HT-29 (cell line): Measurements from ENCODE around the gene GPR137C. TPM values are rescaled to one million over a fixed set of nuclear protein-coding genes. Genes with fewer than 3 reads are reported as not detected.

Source experiments
- DNase-seq: peaks from one replicate; pipeline ENCODE4 v3.0.0-alpha.2; 2015; ENCODE audit warnings: low spot score
- total RNA-seq: library from RNA; depleted of rRNA; stranded (reverse); fragments of >200 nt; shearing (Covaris generic); gene quantifications from 2 replicates; pipeline ENCODE4 v1.2.3, GENCODE V29; 2014; rRNA removed

Gene GPR137C, protein sequence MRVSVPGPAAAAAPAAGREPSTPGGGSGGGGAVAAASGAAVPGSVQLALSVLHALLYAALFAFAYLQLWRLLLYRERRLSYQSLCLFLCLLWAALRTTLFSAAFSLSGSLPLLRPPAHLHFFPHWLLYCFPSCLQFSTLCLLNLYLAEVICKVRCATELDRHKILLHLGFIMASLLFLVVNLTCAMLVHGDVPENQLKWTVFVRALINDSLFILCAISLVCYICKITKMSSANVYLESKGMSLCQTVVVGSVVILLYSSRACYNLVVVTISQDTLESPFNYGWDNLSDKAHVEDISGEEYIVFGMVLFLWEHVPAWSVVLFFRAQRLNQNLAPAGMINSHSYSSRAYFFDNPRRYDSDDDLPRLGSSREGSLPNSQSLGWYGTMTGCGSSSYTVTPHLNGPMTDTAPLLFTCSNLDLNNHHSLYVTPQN
- total RNA-seq: 0.48 and 0.65 TPM in 2 replicates

DNA sequence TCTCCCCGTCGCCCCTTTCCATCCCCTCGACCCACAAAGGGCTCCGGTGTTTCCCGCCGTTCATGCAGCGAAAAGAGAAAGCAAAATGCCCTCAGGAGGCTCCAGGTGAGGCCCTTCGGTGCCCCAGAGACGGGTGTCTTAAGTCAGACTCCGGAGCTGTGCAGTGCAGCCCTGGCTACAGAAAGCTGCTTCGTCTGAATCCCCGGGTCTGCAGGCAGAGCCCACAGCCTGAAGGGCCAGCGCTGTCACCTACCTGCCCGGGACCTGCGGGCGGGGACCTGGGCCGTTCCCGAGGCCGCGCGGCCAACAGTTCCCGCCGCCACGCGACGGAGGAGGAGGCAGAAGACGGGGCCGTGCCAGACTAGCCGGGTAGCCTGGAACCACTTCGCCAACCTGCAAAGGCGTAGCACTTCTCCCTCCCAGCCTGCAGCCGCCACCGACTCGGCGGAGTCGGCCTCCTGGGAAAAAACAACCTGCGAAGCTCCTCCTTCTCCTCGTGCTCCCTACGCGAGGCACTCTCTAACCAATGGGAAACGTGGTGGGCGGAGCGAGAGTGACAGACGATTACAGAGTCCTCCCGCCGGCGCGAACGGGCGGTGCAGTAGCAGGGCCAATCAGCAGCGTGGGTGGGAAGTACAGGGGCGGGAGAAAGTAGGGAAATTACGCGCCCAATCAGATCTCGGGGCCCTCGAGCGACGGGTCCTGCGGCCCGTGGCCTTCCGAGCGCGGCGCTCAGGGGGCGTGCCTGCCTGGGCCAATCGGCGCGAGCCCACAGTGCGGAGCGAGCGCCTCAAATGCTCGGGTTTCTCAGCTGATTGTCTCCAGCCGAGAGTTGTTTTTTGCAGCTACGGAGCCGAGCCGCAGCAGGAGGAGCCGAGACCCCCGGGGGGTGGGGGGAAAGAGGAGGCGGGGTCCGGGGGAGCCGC, at the start of gene GPR137C, which contains the start of gene TXNDC16:
Gene GPR137C (plus strand): TSS at position 774 of the 926 bp plus-strand sequence. CDS start 312 bp downstream, outside the sequence.
Gene TXNDC16 (minus strand): TSS at position 443 of the 926 bp plus-strand sequence. CDS start 8,948 bp downstream, outside the sequence.
- peak; percentile 98 for DNase-seq

DNA sequence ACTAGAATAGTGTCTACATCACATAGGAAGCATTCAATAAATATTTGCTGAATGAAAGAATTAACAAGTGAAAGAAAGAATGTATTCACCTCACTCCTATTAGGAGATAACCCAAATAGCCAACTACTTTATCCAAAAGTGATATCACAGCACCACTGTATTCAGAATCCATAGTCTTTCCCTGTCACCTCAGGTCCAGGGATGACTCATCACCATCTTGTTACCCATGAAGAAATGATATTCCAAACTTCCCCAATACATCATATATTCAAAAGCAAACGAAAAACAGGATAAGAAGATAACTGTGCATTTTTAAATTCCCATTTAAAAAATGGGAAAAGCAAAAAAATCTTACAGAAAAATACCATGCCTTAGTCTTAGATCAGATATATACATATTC, 39.4 kb upstream of the GPR137C start:
- DNase-seq: no peak

DNA sequence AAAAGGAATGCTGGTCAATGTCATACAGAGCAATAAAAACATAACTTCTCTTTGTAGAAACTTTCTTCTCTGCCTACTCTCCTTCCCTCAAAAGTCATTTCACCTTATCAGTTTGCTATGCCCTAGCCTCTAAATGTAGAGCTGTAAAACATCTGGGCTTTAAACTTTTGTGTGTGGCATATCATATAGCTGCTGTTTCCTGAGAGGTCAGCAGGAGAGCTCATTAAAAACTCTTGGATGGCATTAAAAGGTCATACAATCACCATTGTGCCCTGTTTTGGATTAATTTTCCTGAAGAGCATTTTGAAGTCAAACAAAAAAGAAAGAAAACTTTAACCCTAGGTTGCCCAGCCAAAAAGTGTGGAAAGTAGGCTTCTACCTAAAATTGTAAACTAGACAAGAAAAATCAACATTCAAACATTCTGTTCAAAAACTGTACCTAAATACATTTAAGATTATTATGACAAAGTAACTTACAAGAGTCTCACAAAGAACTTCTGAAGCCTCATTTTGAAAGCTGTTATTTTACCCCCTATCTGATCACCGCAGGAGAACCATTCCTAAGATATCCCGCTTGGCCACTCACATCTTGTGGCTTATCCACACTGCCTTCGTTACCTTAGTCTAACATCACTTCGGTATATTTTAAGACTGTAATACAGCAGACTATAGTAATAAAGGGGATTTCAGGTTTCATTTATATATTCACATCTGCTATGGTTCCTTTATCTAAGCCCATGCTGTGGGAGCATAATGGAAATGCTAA, 38.4 kb upstream of the GPR137C start:
- no peak for DNase-seq

DNA sequence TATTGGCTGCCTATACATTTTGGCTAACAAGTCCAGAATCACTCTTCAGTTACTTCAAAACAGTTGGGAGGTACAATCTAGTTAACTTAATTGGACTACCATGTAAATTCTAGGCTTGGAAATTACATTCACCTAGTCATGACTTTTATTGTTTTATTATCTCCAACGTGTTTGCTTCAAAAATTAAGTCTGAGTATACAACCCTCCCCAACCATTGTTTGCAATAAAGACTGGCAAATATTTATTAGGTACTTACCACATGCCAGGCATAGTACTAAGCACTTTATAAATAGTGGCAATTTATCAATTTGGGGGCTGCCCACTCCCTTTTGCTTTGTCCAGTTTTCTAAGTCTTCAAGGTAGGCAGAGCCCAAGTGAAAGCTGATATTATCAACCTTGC, 30.6 kb upstream of the GPR137C start:
- no peak for DNase-seq

DNA sequence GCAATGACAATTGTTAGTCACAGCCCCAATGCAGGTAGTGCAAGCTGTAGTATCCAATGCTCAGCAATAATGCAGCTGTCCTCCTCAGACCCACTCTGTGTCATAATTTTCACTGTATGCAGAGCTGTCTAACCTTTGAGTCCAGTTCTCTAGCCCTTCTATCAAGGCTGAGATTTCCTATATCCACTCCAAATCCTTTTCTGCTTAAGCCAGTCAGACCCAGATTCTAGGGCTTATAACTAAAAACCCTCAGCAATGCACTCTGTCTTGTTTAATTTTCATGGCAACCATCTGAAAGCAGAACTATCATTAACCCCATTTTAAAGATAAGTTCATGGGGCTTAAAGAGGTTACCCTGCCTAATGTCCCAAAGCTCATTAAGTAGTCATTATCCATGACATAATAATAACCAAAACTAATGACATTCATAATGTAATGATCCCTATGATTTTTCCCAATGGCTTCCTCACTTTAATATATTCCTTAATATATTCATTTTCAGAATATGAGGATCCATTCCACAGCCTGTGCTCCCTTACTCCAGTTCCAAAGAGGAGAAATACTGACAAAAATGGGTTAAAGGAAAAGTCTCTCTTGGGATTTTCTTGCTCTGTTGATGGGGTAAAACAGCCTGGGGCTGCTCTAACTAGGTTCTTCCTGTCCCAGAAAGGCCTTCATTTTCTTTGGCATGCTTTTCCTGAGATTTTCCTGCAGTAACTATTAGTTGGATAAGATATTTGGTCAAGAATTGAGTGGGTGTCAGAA, 29.9 kb upstream of the GPR137C start:
- DNase-seq: no peak

DNA sequence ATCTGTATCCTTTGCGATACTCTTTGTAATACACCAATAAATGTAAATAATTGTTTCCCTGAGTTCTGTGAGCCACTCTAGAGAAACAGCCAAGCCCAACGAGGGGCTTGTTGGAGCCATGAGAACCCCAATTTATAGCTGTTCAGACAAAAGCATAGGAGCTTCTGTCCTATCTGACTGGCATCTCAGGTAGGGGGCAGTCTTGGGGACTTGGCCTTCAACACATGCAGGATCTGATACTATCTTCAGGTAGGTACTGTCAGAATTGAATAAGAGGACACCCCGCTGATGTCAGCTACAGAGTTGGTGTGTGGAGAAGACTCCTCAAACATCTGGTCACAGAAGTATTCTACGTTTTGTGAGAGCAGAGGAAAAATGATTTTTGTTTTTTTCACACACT, 25.6 kb upstream of the GPR137C start:
- no peak for DNase-seq

DNA sequence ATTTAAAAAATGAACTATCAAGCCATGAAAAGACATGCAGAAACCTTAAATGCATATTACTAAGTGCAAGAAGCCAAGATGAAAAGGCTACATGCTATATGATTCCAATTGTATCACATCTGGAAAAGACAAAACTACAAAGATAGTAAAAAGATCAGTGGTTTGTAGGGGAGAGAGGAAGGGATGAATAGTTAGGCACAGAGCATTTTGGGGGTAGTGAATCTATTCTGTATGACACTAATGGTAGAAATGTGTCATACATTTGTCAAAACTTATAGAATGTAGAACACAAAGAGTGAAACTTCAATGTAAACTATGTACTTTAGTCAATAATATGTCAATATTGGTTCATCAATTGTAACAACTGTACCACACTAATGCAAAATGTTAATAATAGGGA, 21.2 kb upstream of the GPR137C start:
- DNase-seq: no peak

DNA sequence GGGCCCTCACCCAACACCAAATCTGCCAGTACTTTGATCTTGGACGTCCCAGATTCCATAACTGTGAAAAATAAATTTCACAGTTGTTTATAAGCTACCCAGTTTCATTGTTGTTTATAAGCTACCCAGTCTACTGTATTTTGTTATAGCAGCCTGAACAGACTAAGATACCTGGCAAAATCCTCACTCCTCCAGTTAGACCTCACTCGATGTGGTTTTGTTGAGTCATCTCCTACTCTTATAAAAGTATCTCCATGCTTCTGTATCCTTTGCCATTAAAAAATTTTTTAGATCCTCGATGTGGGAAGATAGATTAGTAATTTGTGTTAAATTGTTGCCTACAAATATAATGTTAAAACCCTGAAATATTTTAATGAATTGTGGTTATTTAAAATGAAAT, 16.4 kb upstream of the GPR137C start:
- DNase-seq: no peak

DNA sequence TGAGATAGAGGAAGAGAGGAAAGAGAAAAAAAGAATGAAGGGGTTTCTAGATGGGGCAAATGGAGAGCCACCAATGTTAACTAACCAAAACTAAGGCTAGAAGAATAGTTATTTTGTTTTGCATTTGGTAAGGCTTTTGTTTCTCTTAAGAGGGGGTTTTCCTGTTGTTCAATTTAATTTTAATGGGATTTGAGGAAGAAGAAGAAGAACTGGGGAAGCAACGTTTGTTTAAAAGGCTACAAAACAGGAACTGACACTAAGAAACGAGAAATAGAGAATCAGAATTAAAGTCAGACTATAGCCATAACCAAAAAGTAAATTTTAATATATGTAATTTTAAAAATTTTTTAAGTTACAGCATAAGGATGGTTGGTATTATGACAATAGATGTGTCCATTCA, 14.0 kb upstream of the GPR137C start:
- no peak for DNase-seq

DNA sequence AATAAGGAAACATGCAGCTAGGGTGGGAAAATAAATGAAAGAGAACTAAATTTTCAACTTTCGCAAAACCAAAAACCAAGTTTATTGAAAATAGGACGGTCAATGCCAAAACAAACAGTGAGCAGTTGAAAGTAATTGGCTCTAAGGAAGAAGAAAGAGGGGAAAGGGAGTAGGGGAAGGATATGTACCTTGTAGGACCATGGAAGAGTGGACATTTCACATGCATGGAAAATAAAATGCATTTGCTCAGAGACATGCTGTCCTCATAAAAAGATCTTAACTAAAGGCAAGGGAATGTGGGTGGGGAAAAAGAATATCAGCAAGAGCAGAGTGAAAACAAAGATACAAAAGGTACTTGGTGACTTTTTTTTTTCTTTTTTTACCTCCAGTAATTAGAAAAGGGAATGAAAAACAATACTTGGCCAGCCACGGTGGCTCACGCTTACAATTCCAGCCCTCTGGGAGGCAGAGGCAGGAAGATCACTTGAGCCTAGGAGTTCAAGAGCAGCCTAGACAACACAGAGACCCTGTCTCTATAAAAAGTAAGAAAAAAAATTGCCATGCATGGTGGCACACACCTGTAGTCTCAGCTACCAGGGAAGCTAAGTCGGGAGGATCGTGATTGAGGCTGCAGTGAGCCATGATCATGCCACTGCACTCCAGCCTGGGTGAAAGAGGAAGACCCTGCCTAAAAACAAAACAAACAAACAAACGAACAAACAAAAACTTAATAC, 6.9 kb upstream of the GPR137C start:
- DNase-seq: no peak

DNA sequence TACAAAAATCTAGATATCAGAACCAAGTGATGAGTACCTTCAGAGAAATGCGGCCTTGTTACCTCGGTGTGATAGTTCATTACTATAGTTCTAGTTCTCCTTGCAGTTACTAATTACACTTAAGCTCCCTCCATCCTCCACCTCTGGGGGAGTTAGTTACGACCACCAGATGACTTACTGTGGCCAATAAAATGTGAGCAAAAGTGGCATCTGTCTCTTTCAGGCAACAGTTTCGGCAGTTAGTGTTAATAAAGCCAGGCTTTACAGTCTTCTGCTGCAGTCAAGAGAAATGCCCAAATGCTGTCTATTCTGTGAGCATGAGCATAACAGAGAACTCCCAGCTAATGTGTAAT, 6.3 kb upstream of the GPR137C start:
- DNase-seq: no peak

DNA sequence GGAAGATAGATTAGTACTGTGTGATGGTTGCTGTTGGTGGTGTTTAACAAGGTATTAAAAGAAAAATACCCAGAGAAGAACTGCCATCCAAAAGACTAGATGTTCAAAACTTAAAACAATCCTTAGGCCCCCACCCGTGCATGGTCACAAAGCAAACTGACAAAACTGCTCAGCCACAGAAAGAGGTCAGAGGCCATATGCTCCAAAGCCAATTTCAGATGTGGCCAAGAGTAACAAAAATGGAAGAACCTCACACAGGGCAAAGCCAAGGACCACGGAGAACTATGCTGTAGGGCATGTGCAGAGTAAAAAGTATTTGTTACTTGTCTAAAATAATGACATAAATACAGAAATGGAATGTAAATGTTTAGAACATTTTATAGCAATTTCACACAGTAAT, 5.6 kb upstream of the GPR137C start:
- DNase-seq: no peak

DNA sequence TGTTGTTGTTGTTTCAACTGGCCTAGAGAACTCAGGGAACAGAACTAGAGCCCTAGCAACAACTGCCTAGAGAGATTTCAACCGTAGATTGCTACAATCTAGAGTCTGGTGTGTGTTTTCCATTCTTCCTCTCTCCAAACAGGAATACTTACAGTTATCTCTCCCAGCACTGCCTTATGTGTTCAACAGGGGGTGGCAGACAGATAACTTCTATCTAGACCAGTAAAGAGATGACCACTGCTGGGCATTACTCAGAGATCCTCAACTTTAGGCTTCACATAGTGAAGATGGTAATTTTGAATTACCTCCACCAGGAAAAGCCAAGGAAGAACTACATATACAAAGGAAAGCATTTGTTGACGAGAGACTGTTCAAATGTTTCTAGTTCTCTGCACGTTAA, 5.1 kb upstream of the GPR137C start:
- DNase-seq: no peak

DNA sequence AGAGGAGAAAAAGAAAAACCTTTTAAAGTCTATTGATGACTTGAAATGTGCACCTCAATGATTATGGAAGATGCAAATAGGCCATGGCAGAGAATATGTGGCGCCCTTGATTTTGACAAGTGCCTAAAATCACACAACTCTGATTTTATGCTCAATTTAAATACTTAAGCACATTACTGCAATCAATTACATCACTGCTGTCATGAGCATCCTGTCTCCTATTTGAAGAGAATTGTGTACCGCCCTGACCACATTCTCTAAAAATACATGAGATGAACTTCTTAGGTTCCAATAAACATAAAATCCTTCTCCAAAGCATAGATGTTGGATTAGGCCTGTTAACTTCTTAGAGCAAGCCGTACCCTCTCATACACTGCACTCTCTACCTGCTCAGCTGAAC, 2.0 kb upstream of the GPR137C start:
- no peak for DNase-seq

DNA sequence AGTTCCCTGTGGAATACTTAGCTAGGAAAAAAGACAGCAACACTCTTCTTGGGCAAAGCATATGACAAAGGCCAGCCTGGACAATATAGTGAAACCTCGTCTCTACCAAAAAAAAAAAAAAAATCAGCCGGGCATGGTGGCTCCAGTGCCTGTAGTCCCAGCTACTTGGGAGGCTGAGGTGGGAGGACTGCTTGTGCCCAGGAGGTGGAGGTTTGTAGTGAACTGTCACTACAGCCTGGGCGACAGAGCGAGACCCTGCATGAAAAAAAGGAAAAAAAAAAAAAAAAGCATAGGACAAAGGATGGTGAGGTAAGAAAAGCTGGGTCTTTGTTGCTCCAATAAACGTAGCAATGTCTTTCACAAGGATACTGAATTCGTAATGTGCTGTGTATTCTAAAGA, 1.4 kb upstream of the GPR137C start:
- no peak for DNase-seq

DNA sequence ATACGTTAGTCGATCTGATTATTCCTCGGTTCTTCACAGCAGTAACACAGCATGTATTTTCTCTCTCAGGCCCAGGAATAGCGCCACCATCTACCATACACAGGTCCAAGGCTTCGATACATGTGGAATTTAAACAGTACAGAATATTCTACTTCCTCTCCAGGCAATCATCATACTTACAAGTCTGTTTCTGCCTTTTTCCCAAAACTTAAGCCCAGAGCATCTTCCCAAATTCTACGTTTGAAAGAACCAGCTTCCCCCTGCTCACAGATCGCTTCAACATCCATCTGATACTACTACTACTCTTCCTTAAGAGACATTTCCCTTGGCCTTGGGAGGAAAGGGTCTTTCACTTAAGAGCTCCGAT, 957 bp upstream of the GPR137C start:
- peak; percentile 51 for DNase-seq

DNA sequence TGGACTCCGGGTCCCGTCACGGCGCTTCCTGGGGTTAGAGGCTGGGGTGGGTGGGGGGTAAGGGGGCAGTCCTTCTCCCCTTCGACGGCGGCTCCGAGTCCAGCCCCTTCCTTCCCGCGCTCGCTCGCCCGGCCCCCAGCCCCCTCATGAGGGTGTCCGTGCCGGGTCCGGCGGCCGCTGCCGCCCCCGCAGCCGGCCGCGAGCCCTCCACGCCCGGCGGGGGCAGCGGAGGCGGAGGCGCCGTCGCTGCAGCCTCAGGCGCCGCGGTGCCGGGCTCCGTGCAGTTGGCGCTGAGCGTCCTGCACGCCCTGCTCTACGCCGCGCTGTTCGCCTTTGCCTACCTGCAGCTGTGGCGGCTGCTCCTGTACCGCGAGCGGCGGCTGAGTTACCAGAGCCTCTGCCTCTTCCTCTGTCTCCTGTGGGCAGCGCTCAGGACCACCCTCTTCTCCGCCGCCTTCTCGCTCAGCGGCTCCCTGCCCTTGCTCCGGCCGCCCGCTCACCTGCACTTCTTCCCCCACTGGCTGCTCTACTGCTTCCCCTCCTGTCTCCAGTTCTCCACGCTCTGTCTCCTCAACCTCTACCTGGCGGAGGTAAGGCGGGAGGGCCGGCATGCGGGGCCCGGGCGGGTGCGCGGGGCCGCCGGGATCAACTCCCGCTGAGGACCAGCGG, 500 bp downstream of the GPR137C start:
- DNase-seq: peak; percentile 9

DNA sequence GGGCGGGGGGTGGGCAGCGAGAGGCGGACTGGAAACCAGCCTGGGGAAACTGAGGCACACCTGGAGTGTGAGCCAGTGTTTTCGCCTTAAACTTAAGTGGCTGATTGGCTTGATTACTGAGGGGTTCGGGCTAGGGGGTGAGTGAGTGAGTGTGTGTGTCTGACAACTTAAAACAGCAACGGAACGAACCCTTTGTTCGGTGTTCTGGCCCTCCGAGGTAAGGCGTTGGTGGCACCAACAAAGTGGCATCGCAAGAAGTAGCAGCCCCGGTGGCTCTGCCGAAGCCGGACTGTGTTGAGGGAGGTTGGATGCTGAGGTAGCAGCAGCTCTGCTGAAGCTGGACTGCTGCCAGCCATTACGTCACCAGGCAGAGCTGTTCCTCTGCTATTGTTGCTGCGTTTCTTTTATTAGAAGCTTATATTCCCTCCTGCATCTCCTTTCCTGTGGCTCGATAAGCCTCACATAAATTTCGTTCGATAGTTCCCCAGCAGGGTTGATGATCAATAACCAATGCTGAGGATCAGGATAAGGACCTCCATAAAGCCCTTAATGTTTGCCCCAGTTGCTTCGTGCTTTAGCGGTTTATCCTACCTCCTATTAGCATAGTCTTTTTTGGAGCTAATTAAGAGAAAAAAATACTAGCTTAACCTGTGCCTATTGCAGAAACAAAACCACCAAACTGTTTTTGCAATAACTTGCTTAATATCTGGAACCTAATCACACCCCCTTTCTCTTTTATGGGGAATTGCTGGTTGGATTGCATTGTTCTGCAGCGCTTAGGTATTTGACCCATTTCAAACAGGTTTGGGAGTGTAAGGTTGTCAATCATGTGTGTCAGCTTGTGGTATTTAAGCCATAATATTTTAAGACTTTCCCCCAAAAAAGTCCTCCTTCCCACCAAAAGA, 1.3 kb downstream of the GPR137C start:
- peak; percentile 77 for DNase-seq

DNA sequence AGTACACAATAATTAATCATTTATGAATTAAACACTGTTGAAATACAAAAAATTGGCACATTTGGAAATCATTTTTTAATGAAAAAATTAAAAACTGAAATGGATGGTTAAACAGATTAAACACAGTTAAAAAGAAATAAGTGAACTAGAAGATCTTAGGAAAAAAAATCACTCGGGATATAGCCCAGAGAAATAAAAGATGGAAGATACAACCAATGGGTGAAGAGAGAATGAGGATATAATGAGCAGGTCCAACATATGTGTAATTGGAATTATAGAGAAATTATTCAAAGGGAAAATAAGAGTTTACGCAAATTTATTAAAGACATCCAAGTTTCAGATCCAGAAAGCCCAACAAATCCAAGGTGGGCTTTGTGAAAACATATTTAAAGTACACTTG, 6.1 kb downstream of the GPR137C start:
- no peak for DNase-seq
